Activated CD4-positive, alpha-beta T cell treated with anti-CD3 and anti-CD28 coated beads for 36 hours (primary cell): ENCODE results near the gene AGBL1. TPM values are rescaled to one million over a fixed set of nuclear protein-coding genes. Genes with fewer than 3 reads are reported as not detected.
A peak's percentile ranks its signal among the peaks of the same experiment; 100 is the strongest.

Source experiments
- ATAC-seq: fragments of 200-7000 bp; cut with Tn5 transposase; one replicate; pipeline ENCODE4 v1.10.0; 2021; ENCODE audit warnings: mild to moderate bottlenecking, moderate library complexity
- CTCF ChIA-PET: fragments of 350-600 bp; sonication (Branson Sonifier 250); formaldehyde crosslinking; loops from one replicate; lab custom pipeline; 2021; ENCODE audit warnings: antibody characterized with exemption; lab: Charles Lee
- POLR2A ChIA-PET: fragments of 350-600 bp; sonication (Branson Sonifier 250); formaldehyde crosslinking; loops from one replicate; lab custom pipeline; 2021; ENCODE audit warnings: antibody characterized with exemption, inconsistent platforms; lab: Charles Lee
- DNase-seq: peaks from one replicate; pipeline ENCODE4 v3.0.0-alpha.2; 2020
- H3K27ac Mint-ChIP-seq: one replicate; pipeline ENCODE4 v1.8.0; 2021; ENCODE audit warnings: mixed read lengths
- H3K27me3 Mint-ChIP-seq: one replicate; pipeline ENCODE4 v1.8.0; 2021; ENCODE audit warnings: mixed read lengths
- H3K36me3 Mint-ChIP-seq: one replicate; pipeline ENCODE4 v1.8.0; 2021; ENCODE audit warnings: low read depth, mixed read lengths
- H3K4me1 Mint-ChIP-seq: one replicate; pipeline ENCODE4 v1.8.0; 2021; ENCODE audit warnings: mixed read lengths
- H3K4me3 Mint-ChIP-seq: one replicate; pipeline ENCODE4 v1.8.0; 2021; ENCODE audit warnings: mild to moderate bottlenecking, moderate library complexity, mixed read lengths
- H3K9me3 Mint-ChIP-seq: one replicate; pipeline ENCODE4 v1.8.0; 2021; ENCODE audit warnings: low read depth, mixed read lengths
- intact Hi-C, 2 experiments: fragments of 100-400 bp; cut with DNase I in 1 of 2; cut with micrococcal nuclease in 1 of 2; formaldehyde crosslinking; loops; one replicate each; pipeline versions ENCODE4 v1.14.2 to v1.15.1; 2022 to 2024; cut with DNase I, micrococcal nuclease
- total RNA-seq, 2 experiments: library from RNA; stranded (reverse); gene quantifications; one replicate each; pipeline ENCODE4 v1.2.3, GENCODE V29; 2021

AGBL1 gene
- total RNA-seq, 2 experiments from 2014 or later, result 0.04 to 0.05 TPM

- no peak overlapping the region for H3K4me3 Mint-ChIP-seq
These were observed 555.4 kb downstream of the AGBL1 start for GRCh38 chr15:86634992-86635638.

GRCh38 chr15:86644339-86644738 lies 564.7 kb downstream of the AGBL1 start:
- H3K27me3 Mint-ChIP-seq, result no peaks in the 10 kb centered on the region
- H3K36me3 Mint-ChIP-seq, result no peaks in the 10 kb centered on the region
- ChIA-PET CTCF (interaction anchor here (0.8 to 1.4 kb wide), 4 partner anchors 9 to 98 kb away, joined by 3 to 6 read pairs (median 3); no protein-coding TSS in a partner anchor), POLR2A (no interaction called here)
- intact Hi-C loops, result no loop called here
- DNase-seq (no peak), ATAC-seq (no peak)
- H3K27ac Mint-ChIP-seq, result no peak overlapping the region
- H3K4me3 Mint-ChIP-seq, result no peak overlapping the region
- no peaks in the 10 kb centered on the region for H3K9me3 Mint-ChIP-seq
- peaks cover 7% of the 10 kb centered on the region for H3K4me1 Mint-ChIP-seq

More at GRCh38 chr15:86634992-86635638, 555.4 kb downstream of the AGBL1 start:
- Mint-ChIP-seq H3K36me3 (no peaks in the 10 kb centered on the region), H3K9me3 (peaks cover 6% of the 10 kb centered on the region), H3K4me1 (peaks cover 9% of the 10 kb centered on the region), H3K27me3 (peaks cover 3% of the 10 kb centered on the region), H3K27ac (no peak overlapping the region)
- ChIA-PET POLR2A (no interaction called here), CTCF (interaction anchor here (0.7 kb wide), 1 partner anchor 36 kb away, joined by 3 read pairs; no protein-coding TSS in a partner anchor)
- ATAC-seq (no peak), DNase-seq (no peak)
- intact Hi-C loops, result no loop called here

- DNase-seq, result no peak
- Mint-ChIP-seq H3K27ac (peak overlapping the region; percentile 45), H3K36me3 (no peaks in the 10 kb centered on the region), H3K4me1 (peaks cover 20% of the 10 kb centered on the region), H3K4me3 (no peak overlapping the region), H3K9me3 (no peaks in the 10 kb centered on the region), H3K27me3 (no peaks in the 10 kb centered on the region)
- CTCF ChIA-PET, result interaction anchor here (1.4 to 1.5 kb wide), 2 partner anchors 15 to 21 kb away, joined by 3 to 6 read pairs; no protein-coding TSS in a partner anchor
- no peak for ATAC-seq
- POLR2A ChIA-PET, result no interaction called here
- intact Hi-C loops, result loop anchor here in 1 of 2 experiments (5.0 kb wide), 1 partner anchor 934 kb away; no protein-coding TSS in a partner anchor
These were observed 566.3 kb downstream of the AGBL1 start for GRCh38 chr15:86645925-86646500.

- intact Hi-C loops, result loop anchor here (1.0 to 5.0 kb wide), 4 partner anchors 23 to 936 kb away; no protein-coding TSS in a partner anchor
- Mint-ChIP-seq H3K4me3 (no peak overlapping the region), H3K36me3 (no peaks in the 10 kb centered on the region), H3K27me3 (no peaks in the 10 kb centered on the region), H3K27ac (no peak overlapping the region), H3K4me1 (peaks cover 39% of the 10 kb centered on the region), H3K9me3 (no peaks in the 10 kb centered on the region)
- ATAC-seq, result peak; percentile 68
- DNase-seq, result peak; percentile 25
- ChIA-PET CTCF (no interaction called here), POLR2A (no interaction called here)
These were observed 568.3 kb downstream of the AGBL1 start for GRCh38 chr15:86647810-86648440.

- intact Hi-C loops, result loop anchor here (1.0 to 5.0 kb wide), 4 partner anchors 24 to 937 kb away; no protein-coding TSS in a partner anchor
- H3K27me3 Mint-ChIP-seq, result no peaks in the 10 kb centered on the region
- ChIA-PET POLR2A (interaction anchor here (1.2 kb wide), 1 partner anchor 25 kb away, joined by 3 read pairs; no protein-coding TSS in a partner anchor), CTCF (interaction anchor here (1.2 kb wide), 1 partner anchor 57 kb away, joined by 4 read pairs; no protein-coding TSS in a partner anchor)
- no peak overlapping the region for H3K4me3 Mint-ChIP-seq
- ATAC-seq (peak; percentile 52), DNase-seq (no peak)
- no peaks in the 10 kb centered on the region for H3K9me3 Mint-ChIP-seq
- H3K36me3 Mint-ChIP-seq, result no peaks in the 10 kb centered on the region
- no peak overlapping the region for H3K27ac Mint-ChIP-seq
- H3K4me1 Mint-ChIP-seq, result peaks cover 52% of the 10 kb centered on the region
These were observed 569.6 kb downstream of the AGBL1 start for GRCh38 chr15:86649277-86649676.

GRCh38 chr15:86650094-86650493 lies 570.4 kb downstream of the AGBL1 start:
- CTCF ChIA-PET, result interaction anchor here (1.2 to 1.3 kb wide), 2 partner anchors 26 to 56 kb away, joined by 4 to 5 read pairs; no protein-coding TSS in a partner anchor
- POLR2A ChIA-PET, result interaction anchor here (0.6 to 0.7 kb wide), 2 partner anchors 123 to 996 kb away, joined by 4 to 6 read pairs; no protein-coding TSS in a partner anchor
- no peaks in the 10 kb centered on the region for H3K36me3 Mint-ChIP-seq
- no peaks in the 10 kb centered on the region for H3K9me3 Mint-ChIP-seq
- intact Hi-C loops, result loop anchor here in 1 of 2 experiments (10.0 kb wide), 1 partner anchor 315 kb away; no protein-coding TSS in a partner anchor
- H3K4me3 Mint-ChIP-seq, result no peak overlapping the region
- ATAC-seq, result no peak
- peak; percentile 35 for DNase-seq
- peak overlapping the region; percentile 70 for H3K27ac Mint-ChIP-seq
- H3K27me3 Mint-ChIP-seq, result no peaks in the 10 kb centered on the region
- H3K4me1 Mint-ChIP-seq, result peaks cover 61% of the 10 kb centered on the region

- intact Hi-C loops, result loop anchor here (1.0 to 10.0 kb wide), 2 partner anchors 90 to 319 kb away; no protein-coding TSS in a partner anchor
These were observed 573.9 kb downstream of the AGBL1 start for GRCh38 chr15:86653344-86654197.

GRCh38 chr15:86654501-86654900 lies 574.8 kb downstream of the AGBL1 start:
- POLR2A ChIA-PET, result no interaction called here
- Mint-ChIP-seq H3K27ac (peak overlapping the region; percentile 90), H3K9me3 (peaks cover 4% of the 10 kb centered on the region), H3K4me3 (no peak overlapping the region), H3K27me3 (no peaks in the 10 kb centered on the region), H3K36me3 (no peaks in the 10 kb centered on the region), H3K4me1 (peaks cover 70% of the 10 kb centered on the region)
- ATAC-seq (no peak), DNase-seq (no peak)
- intact Hi-C loops, result loop anchor here (1.0 to 10.0 kb wide), 2 partner anchors 89 to 320 kb away; no protein-coding TSS in a partner anchor
- CTCF ChIA-PET, result interaction anchor here (1.1 to 3.1 kb wide), 4 partner anchors 25 to 89 kb away, joined by 3 to 10 read pairs (median 6); no protein-coding TSS in a partner anchor

More at GRCh38 chr15:86653344-86654197, 573.9 kb downstream of the AGBL1 start:
- H3K36me3 Mint-ChIP-seq, result no peaks in the 10 kb centered on the region
- H3K27me3 Mint-ChIP-seq, result no peaks in the 10 kb centered on the region
- CTCF ChIA-PET, result interaction anchor here (0.5 to 3.1 kb wide), 7 partner anchors 9 to 317 kb away, joined by 3 to 10 read pairs (median 4); no protein-coding TSS in a partner anchor
- H3K9me3 Mint-ChIP-seq, result peaks cover 4% of the 10 kb centered on the region
- DNase-seq (no peak), ATAC-seq (peak; percentile 58)
- peak overlapping the region; percentile 5 for H3K4me3 Mint-ChIP-seq
- POLR2A ChIA-PET, result interaction anchor here (0.5 to 0.7 kb wide), 3 partner anchors 36 to 1374 kb away, joined by 3 read pairs; no protein-coding TSS in a partner anchor
- peaks cover 70% of the 10 kb centered on the region for H3K4me1 Mint-ChIP-seq
- H3K27ac Mint-ChIP-seq, result peak overlapping the region; percentile 90

- intact Hi-C loops, result loop anchor here in 1 of 2 experiments (10.0 kb wide), 1 partner anchor 323 kb away; no protein-coding TSS in a partner anchor
- peaks cover 44% of the 10 kb centered on the region for H3K4me1 Mint-ChIP-seq
- no peaks in the 10 kb centered on the region for H3K36me3 Mint-ChIP-seq
- H3K27ac Mint-ChIP-seq, result no peak overlapping the region
- ChIA-PET POLR2A (no interaction called here), CTCF (no interaction called here)
- no peak for DNase-seq
- no peaks in the 10 kb centered on the region for H3K27me3 Mint-ChIP-seq
- no peak overlapping the region for H3K4me3 Mint-ChIP-seq
- ATAC-seq, result no peak
- peaks cover 4% of the 10 kb centered on the region for H3K9me3 Mint-ChIP-seq
These were observed 577.6 kb downstream of the AGBL1 start for GRCh38 chr15:86657305-86657704.

- intact Hi-C loops, result loop anchor here in 1 of 2 experiments (10.0 kb wide), 1 partner anchor 325 kb away; no protein-coding TSS in a partner anchor
- no peak for ATAC-seq
These were observed 580.2 kb downstream of the AGBL1 start for GRCh38 chr15:86659724-86660411.

More at GRCh38 chr15:86659724-86660411, 580.2 kb downstream of the AGBL1 start:
- DNase-seq, result no peak
- H3K4me3 Mint-ChIP-seq, result no peak overlapping the region
- peaks cover 25% of the 10 kb centered on the region for H3K4me1 Mint-ChIP-seq
- H3K36me3 Mint-ChIP-seq, result no peaks in the 10 kb centered on the region
- no peaks in the 10 kb centered on the region for H3K27me3 Mint-ChIP-seq
- CTCF ChIA-PET, result interaction anchor here (0.7 kb wide), 1 partner anchor 801 kb away, joined by 3 read pairs; no protein-coding TSS in a partner anchor
- POLR2A ChIA-PET, result no interaction called here
- peaks cover 4% of the 10 kb centered on the region for H3K9me3 Mint-ChIP-seq
- no peak overlapping the region for H3K27ac Mint-ChIP-seq
